ENCODE results near the gene TMEM245. TPM values are rescaled to one million over a fixed set of nuclear protein-coding genes. Genes with fewer than 3 reads are reported as not detected.
A peak's percentile ranks its signal among the peaks of the same experiment; 100 is the strongest.

TMEM245 gene
- total and polyA plus RNA-seq, 2 of the 13 experiments (the other 11 are each of a cell fraction or from before 2014, with no cell fraction given): 53.5 to 55.4 TPM

- intact Hi-C loops (cut with micrococcal nuclease; ENCODE audit: unreplicated experiment): no loop called here
- peaks cover 83% of the 10 kb centered on the region for H3K79me2 ChIP-seq (ENCODE audit: insufficient read depth, low read length)
- BruUV-seq (replicated peaks): no TSS peak
Measured at GRCh38 chr9:109001275-109001676, 118.5 kb downstream of the TMEM245 start.

GRCh38 chr9:108997112-108997511 lies 122.6 kb downstream of the TMEM245 start:
- no peaks in the 10 kb centered on the region for H3K27me3 ChIP-seq (ENCODE audit: control insufficient read depth in 1 of 2, insufficient read depth in 2 of 2, low read length in 2 of 2)
- intact Hi-C loops (cut with micrococcal nuclease; ENCODE audit: unreplicated experiment): no loop called here
- in situ Hi-C loops (cut with HindIII; ENCODE audit: extremely low pct_ligation_motif_present, low pct_unique_long_range_greater_than_20kb): no loop called here
- H3K4me3 ChIP-seq (replicated peaks in 1 of 3; ENCODE audit: insufficient read depth in 1 of 3, low read depth in 2 of 3, low read length in 3 of 3): no peak overlapping the region
- ChIA-PET POLR2A (no interaction called here), CTCF (ENCODE audit: low intra/inter-chr PET ratio, low total read pairs) (no interaction called here)
- H2AFZ ChIP-seq (ENCODE audit: low read length): no peak overlapping the region
- H3K4me1 ChIP-seq (ENCODE audit: insufficient read depth, low read length): peaks cover 17% of the 10 kb centered on the region
- H3K36me3 ChIP-seq (replicated peaks in 1 of 2; ENCODE audit: control insufficient read depth in 1 of 2, insufficient read depth in 2 of 2, low read length in 2 of 2): peaks cover 7 to 20% of the 10 kb centered on the region in 2 experiments
- no peak overlapping the region for H3K4me2 ChIP-seq (ENCODE audit: low read depth, low read length)
- ATAC-seq: no peak
- no peak for FAIRE-seq
- peaks cover 47% of the 10 kb centered on the region for H3K79me2 ChIP-seq (ENCODE audit: insufficient read depth, low read length)
- H3K9me3 ChIP-seq (ENCODE audit: low read length): no peaks in the 10 kb centered on the region
- no peak overlapping the region for H3K9ac ChIP-seq (ENCODE audit: insufficient read depth, low read depth, low read length)
- no peak overlapping the region for H3K27ac ChIP-seq (ENCODE audit: extremely low read length, insufficient read depth, low read length)
- H4K20me1 ChIP-seq (ENCODE audit: insufficient read depth, low read length): no peaks in the 10 kb centered on the region
- DNase-seq (ENCODE audit: low spot score): no peak
- no TSS peak for BruUV-seq (replicated peaks)
- 98% methylated on average over 1 of the region's 1 CpG for WGBS (ENCODE audit: low lambda C conversion rate)
- no peak for TF ChIP-seq ZBTB39 (CRISPR knock-in tag; IDR thresholded peaks at IDR 0.05)
- TF ChIP-seq GZF1 (CRISPR knock-in tag; IDR thresholded peaks at IDR 0.05): no peak
- no peak for TF ChIP-seq CENPBD1 (CRISPR knock-in tag; IDR thresholded peaks at IDR 0.05; ENCODE audit: borderline replicate concordance, low read depth)
- TF ChIP-seq ZNF496 (CRISPR knock-in tag; IDR thresholded peaks at IDR 0.05; ENCODE audit: insufficient replicate concordance): no peak
- TF ChIP-seq ZNF264 (CRISPR knock-in tag; IDR thresholded peaks at IDR 0.05): no peak
- no peak for TF ChIP-seq USF2 (IDR thresholded peaks at IDR 0.05; ENCODE audit: low read depth, low read length)
- TF ChIP-seq USF2 (CRISPR knock-in tag; IDR thresholded peaks at IDR 0.05; ENCODE audit: borderline replicate concordance): no peak
- no peak for TF ChIP-seq POGK (CRISPR knock-in tag; conservative IDR thresholded peaks at IDR 0.05)
- TF ChIP-seq ZNF224 (CRISPR knock-in tag; IDR thresholded peaks at IDR 0.05): no peak
- no peak for TF ChIP-seq ZNF781 (CRISPR knock-in tag; IDR thresholded peaks at IDR 0.05; ENCODE audit: borderline replicate concordance, not compliant biosample characterization)

More at GRCh38 chr9:109001275-109001676, 118.5 kb downstream of the TMEM245 start:
- H3K9me3 ChIP-seq (ENCODE audit: low read length): peaks cover 12% of the 10 kb centered on the region; the same call in 1 of the 2 replicates
- in situ Hi-C loops (cut with HindIII; ENCODE audit: extremely low pct_ligation_motif_present, low pct_unique_long_range_greater_than_20kb): no loop called here
- ATAC-seq (peak; percentile 65; the same call in 2 of the 3 replicates), DNase-seq (ENCODE audit: low spot score) (peak; percentile 47), FAIRE-seq (no peak)
- H3K27me3 ChIP-seq (ENCODE audit: control insufficient read depth in 1 of 2, insufficient read depth in 2 of 2, low read length in 2 of 2): no peaks in the 10 kb centered on the region
- no peak overlapping the region for H3K4me2 ChIP-seq (ENCODE audit: low read depth, low read length)
- H4K20me1 ChIP-seq (ENCODE audit: insufficient read depth, low read length): no peaks in the 10 kb centered on the region
- ChIA-PET POLR2A (no interaction called here), CTCF (ENCODE audit: low intra/inter-chr PET ratio, low total read pairs) (no interaction called here)
- H3K36me3 ChIP-seq (replicated peaks in 1 of 2; ENCODE audit: control insufficient read depth in 1 of 2, insufficient read depth in 2 of 2, low read length in 2 of 2): peaks cover 7 to 12% of the 10 kb centered on the region in 2 experiments
- no peak overlapping the region for H3K4me3 ChIP-seq (replicated peaks in 1 of 3; ENCODE audit: insufficient read depth in 1 of 3, low read depth in 2 of 3, low read length in 3 of 3)
- 97% methylated on average over 1 of the region's 1 CpG for WGBS (ENCODE audit: low lambda C conversion rate)
- no peak overlapping the region for H2AFZ ChIP-seq (ENCODE audit: low read length)
- peaks cover 6% of the 10 kb centered on the region; the same call in 1 of the 2 replicates for H3K4me1 ChIP-seq (ENCODE audit: insufficient read depth, low read length)
- no peak overlapping the region for H3K9ac ChIP-seq (ENCODE audit: insufficient read depth, low read depth, low read length)
- peak overlapping the region; percentile 19 for H3K27ac ChIP-seq (ENCODE audit: extremely low read length, insufficient read depth, low read length)
- no peak for TF ChIP-seq TARDBP (CRISPR knock-in tag; IDR thresholded peaks at IDR 0.05)
- peak; percentile 16; the same call in 1 of the 2 replicates for TF ChIP-seq FOSL2 (CRISPR knock-in tag; IDR thresholded peaks at IDR 0.05)
- no peak for TF ChIP-seq ATM (IDR thresholded peaks at IDR 0.05; ENCODE audit: borderline replicate concordance)

Measured in HepG2 (cell line).